GM19351 (cell line): ENCODE results near the gene TLR1.
"Not testable (repeated sequence)": the region's sequence is repeated elsewhere in the genome, so short reads cannot be mapped to it uniquely, and the experiment has no call there.

Experiments used
- ATAC-seq: cut with Tn5 transposase; IDR thresholded peaks from one replicate; pipeline ENCODE4 v1.9.1; 2021; ENCODE audit warnings: mild to moderate bottlenecking, moderate library complexity; ENCODE audit not compliant: unreplicated experiment

The TLR1 gene

GRCh38 chr4:38779790-38780189 lies 24.8 kb downstream of the TLR1 start:
- no peak for ATAC-seq

- not testable (repeated sequence) for ATAC-seq
These were observed 26.7 kb downstream of the TLR1 start for GRCh38 chr4:38777925-38778324.

DNA sequence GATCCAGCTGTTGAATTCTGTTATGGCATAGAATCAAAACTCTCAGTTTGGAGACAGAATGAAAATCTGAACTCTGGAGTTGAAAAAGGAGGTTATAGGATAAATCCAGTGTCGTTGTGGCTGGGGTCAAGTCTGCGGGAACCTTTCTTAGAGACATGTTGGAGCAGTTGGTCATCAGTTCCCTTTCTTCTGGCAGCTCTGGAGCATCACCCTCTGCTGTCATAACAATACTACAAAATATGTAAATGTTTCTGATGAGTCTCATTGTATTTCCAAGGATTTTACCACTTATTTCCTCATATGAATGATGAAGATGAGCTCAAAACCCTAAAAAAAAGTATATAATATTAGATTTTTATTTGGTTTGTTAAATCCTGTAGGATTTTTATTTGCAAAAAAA lies 29.3 kb downstream of the TLR1 start:
- ATAC-seq: no peak

DNA sequence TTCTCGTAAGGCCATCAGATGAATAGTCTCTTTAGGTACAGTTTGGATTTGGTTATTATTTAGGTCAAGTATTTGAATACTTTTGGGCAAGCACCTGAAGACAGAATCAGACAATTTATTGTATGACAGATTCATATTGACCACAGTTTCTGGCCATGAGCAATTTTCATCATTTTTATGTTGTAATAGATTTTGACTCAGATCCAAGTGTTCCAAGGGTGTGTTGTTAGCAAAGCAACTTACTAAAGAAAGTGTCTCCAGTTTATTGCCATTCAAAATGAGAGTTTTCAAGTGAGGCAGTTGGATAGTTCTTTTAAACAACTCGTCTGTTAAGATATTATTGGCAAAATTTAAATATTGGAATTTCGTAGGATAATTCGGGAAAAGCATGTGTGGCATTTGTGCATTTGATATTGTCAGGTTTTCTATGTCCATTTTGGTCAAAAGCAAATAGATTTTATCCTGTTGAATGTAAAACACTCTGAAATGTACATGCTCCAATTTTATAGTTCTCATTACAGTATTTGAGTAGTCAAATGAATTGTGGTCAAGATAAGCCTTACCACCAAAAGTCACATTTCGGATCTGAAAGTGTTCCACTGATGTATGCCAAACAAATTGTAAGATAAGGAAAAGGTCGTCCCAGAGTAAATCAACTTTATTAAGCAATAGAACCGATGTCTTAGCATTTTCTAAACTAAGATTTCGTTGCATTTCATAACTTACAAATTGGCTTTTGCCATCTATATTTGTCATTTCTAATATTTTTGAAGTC lies 30.2 kb downstream of the TLR1 start:
- no peak for ATAC-seq

DNA sequence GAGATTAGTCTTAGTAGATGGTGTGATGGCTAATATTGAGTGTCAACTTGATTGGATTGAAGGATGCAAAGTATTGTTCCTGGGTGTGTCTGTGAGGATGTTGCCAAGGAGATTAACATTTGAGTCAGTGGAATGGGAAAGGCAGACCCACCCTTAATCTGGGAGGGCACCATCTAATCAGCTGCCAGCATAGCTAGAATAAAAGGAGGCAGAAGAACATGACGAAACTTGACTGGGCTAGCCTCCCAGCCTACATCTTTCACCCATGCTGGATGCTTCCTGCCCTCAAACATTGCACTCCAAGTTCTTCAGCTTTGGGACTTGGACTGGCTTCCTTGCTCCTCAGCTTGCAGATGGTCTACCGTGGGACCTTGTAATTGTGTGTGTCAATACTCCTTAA lies 34.3 kb downstream of the TLR1 start:
- ATAC-seq: not testable (repeated sequence)

- ATAC-seq: no peak
These were observed 34.7 kb downstream of the TLR1 start for GRCh38 chr4:38769857-38770256.

DNA sequence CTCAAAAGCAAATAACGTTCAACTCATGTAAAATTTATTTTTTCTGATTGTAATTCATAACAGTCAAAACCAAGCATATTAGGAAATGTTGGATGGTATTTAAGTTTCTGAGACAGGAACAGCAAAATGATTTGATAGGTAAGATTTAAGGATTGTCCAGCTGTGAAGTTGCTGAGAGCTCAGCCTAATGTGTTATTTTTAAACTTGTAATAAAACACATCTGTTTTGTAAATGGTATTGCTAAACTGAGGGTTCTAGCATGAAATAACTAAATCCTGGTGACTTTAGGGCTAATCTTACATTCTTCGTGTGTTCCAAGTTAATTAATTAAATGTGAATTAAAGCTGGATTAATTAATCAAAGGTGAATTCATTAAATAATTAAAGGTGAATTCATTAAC lies 35.1 kb downstream of the TLR1 start:
- ATAC-seq: no peak

GRCh38 chr4:38768968-38769394 lies 35.6 kb downstream of the TLR1 start:
- no peak for ATAC-seq

GRCh38 chr4:38766940-38767339 lies 37.7 kb downstream of the TLR1 start:
- not testable (repeated sequence) for ATAC-seq

DNA sequence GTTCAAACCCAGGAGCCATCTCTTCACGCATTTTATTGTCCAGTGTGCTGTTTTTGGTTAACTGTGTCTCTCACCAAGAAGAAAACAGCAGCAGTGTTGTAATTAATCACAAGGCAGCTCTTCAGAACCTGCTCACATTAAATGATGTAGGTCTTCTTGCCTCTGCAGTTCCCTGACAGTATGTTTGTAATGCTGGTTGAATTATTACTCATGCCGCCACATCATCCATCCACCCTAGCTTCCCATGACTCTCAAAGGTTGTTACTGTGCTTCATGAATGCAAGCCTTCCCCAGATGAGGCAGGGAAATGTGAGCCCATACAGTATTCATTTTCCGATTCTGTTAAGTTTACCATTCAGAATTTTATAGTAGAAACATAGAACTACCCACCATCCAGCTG lies 39.2 kb downstream of the TLR1 start:
- no peak for ATAC-seq

DNA sequence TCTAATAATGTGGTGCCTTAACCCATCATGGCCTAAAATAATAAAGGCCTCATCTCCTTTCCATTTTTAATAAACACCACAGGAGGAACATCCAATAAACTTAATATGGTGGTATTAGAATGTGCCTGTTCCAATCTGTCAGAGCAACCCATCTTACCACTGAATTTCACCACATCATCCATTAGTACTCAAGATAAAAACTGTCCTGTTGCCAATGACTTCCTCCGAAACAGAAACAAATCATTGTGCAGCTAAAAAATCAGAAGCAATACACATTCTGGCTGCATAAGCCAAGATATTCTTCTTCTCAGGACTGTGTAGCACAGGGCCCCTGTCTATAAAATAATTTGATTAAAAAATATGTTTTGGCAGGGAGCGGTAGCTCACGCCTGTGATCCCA lies 40.3 kb downstream of the TLR1 start:
- ATAC-seq: no peak

DNA sequence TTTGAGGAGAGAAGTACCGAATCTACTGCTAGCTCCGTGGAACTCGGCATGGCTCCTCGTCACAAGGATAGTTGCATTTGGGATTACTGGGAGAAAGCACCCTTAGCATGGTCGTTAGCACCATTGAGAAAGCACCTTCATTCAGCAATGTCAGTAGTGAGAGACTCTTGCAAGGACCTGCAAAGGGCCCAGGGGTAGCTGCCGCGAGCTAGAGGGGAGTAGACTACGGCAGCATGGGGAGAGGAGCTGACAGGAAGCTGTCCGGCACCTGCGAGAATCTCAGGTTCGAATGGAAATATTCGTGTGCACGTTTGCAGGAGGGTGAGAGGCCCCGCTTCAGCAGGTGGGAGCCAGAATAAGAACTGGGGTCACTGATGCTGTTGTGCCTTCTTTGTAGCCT lies 42.0 kb downstream of the TLR1 start:
- peak; percentile 36 for ATAC-seq

GRCh38 chr4:38759790-38760122 lies 44.8 kb downstream of the TLR1 start:
- no peak for ATAC-seq

DNA sequence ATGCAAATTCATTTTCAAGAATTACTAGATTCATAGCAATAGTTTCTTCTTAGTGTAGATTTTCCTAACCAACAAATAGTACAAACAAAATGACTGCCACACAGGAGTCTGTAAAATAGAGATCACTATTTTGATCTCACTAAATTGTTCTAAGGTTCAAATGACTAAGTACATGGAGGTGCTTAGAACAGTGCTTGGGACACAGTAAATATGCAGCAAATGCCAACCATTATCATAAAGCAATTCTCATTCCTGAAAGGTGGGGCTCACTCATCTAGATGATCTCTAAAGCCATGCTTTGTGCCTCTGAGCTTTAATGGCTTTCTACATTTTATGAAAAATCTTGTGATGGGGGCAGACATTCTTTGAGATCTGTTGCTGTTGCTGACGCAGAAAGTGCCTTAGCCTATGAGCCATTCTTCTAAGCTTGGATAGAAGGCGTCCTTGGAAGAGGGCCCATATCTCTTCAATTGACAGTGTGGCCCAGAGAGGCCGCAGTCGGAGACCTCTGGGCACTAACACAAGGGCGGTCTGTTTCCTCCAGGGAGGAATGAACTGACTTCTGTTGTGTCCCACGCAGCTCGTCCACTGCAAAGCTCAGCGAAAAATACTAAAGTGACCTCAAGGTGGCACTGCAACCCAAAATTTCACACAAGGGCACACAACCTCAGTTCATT lies 45.3 kb downstream of the TLR1 start:
- no peak for ATAC-seq

DNA sequence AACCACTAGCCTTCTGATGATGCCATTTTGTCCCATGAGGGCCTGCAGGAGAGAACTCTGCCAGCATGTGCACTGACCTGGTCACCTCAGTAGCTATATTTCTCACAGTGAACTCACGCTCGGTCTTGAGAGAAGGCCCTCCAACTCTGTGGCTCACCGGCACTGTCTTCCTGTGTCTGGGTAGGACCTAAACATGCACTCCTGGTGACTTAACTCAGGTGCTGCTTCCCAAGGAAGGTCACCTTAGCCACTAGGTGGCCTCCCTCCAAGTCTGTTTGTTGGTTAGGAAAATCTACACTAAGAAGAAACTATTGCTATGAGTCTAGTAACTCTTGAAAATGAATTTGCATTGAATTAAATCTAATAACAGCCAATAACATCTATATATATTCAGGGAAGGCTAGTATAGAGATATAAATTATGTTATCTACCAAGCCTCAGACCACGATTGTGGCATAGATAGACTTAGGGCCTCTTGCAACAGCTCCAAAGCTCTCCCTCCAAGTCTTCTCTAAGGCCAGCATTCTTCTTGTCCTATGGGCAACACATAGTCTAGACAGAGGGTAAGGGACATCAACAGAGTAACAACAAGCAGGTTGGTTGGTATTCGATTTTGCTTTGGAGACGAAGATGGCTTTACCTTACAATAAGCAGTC lies 46.5 kb downstream of the TLR1 start:
- no peak for ATAC-seq

- no peak for ATAC-seq
These were observed 51.4 kb downstream of the TLR1 start for GRCh38 chr4:38752941-38753806.

DNA sequence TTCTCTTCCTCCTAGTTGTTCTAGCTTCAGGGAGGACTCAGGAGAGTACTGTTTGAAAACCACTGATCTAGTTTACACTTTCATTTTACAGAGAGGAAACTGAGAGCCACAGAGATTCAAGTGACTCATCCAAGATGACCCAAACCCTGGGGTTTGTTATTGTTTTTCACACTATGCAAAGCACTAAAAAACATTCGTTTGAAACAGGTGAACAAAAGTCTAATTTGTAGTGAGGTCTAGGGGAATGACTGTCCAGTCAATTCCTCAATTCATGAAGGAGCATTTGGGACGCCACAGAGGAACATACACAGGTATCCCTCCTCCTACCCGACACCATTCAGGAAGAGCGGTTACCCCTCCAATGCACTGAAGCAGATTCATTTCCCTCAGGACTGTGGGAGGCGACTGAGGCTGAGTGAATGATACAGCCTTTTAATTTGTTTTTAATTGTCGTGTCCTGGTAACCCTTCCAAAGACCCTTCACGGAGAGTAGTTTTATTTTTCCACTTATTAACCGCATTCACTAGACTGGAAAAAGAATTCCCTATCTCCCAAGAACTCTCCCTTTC lies 52.1 kb downstream of the TLR1 start:
- peak; percentile 99 for ATAC-seq

- ATAC-seq: no peak
These were observed 53.1 kb downstream of the TLR1 start for GRCh38 chr4:38751341-38752010.

- ATAC-seq: no peak
These were observed 55.3 kb downstream of the TLR1 start for GRCh38 chr4:38749336-38749735.

- ATAC-seq: no peak
These were observed 57.0 kb downstream of the TLR1 start for GRCh38 chr4:38747629-38748028.
